ENCODE data around the gene NCK2. TPM values are rescaled to one million over a fixed set of nuclear protein-coding genes. Genes with fewer than 3 reads are reported as not detected.

Gene NCK2
- total and polyA plus RNA-seq, 7 donors = 36.4 to 59.9 (median 52.0) TPM

DNA sequence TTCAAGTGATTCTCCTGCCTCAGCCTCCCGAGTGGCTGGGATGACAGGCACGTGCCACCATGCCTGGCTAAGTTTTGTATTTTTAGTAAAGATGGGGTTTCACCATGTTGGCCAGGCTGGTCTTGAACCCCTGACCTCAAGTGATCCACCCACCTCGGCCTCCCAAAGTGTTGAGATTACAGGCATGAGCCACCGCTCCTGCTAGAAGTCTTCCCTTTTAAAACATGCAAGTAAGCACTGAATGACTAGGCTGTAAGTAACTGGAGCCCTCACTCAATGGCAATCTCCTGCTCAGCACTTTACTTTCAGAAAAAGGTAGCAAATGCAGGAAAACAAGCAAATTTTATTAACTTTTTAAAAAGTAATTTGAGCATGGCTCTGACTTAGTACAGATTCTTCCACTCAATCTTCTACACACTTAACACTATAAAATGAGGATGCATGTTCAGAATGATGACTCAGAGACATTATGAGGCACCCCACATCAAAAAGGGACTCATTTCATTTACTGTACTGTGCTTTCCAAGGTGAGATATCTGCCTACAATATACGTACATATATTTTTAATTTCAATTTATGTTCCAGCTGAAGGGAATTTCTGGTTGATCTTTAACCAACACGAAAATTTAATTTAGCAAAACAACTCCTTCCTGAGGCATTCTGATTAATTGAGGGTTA, 6.6 kb upstream of the NCK2 start:
- no peak overlapping the region for H3K27ac ChIP-seq
- no peak for DNase-seq
- no peaks in the 10 kb centered on the region for H3K4me1 ChIP-seq
- intact Hi-C loops (cut with DNase I) = no loop called here
- no peak overlapping the region for H3K4me3 ChIP-seq
- no peak for TF ChIP-seq POLR2A (IDR thresholded peaks at IDR 0.05)
- no peaks in the 10 kb centered on the region for H3K9me3 ChIP-seq
- 70 to 74% methylated on average over 6 of the region's 6 CpGs for WGBS, 2 donors
- no peaks in the 10 kb centered on the region for H3K27me3 ChIP-seq
- H3K36me3 ChIP-seq = no peaks in the 10 kb centered on the region

DNA sequence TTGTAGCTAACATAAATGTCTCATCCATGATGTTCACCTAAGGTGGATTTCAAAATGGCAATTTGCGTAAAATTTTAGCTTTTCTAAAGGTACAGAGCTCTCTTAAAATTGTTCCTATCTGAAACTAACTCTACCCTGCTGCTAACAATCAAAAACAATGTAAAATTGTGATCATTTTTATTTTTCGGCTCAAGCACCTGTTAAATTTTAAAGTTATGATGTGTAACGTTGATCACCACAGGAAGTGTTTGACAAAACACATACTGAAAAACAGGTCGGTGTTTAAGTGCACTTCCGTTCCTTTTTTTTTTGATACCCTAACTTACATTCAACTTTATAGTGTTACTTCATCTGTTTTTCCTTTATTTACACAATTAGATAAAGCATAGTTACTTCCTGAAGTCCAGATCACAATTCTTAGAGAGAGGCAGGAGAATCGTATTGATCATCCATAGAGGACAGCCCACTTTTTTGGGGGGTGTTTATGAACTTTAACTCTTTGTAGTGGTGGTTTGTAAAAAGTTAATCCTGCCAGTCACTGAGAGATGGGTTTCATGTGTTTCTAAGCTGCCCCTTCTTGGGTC, 6.0 kb upstream of the NCK2 start:
- DNase-seq = no peak
- Histone ChIP-seq H3K9me3 (no peaks in the 10 kb centered on the region), H3K27ac (no peak overlapping the region), H3K4me1 (peaks cover 0 to 3% (median 1%) of the 10 kb centered on the region in 4 donors), H3K27me3 (no peaks in the 10 kb centered on the region), H3K4me3 (no peak overlapping the region), H3K36me3 (no peaks in the 10 kb centered on the region)
- TF ChIP-seq POLR2A (IDR thresholded peaks at IDR 0.05) (no peak), EP300 (IDR thresholded peaks at IDR 0.05) (no peak), POLR2AphosphoS5 (IDR thresholded peaks at IDR 0.05) (no peak)
- TF ChIP-seq, protein P1, sequence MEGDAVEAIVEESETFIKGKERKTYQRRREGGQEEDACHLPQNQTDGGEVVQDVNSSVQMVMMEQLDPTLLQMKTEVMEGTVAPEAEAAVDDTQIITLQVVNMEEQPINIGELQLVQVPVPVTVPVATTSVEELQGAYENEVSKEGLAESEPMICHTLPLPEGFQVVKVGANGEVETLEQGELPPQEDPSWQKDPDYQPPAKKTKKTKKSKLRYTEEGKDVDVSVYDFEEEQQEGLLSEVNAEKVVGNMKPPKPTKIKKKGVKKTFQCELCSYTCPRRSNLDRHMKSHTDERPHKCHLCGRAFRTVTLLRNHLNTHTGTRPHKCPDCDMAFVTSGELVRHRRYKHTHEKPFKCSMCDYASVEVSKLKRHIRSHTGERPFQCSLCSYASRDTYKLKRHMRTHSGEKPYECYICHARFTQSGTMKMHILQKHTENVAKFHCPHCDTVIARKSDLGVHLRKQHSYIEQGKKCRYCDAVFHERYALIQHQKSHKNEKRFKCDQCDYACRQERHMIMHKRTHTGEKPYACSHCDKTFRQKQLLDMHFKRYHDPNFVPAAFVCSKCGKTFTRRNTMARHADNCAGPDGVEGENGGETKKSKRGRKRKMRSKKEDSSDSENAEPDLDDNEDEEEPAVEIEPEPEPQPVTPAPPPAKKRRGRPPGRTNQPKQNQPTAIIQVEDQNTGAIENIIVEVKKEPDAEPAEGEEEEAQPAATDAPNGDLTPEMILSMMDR (IDR thresholded peaks at IDR 0.05) = no peak
- intact Hi-C loops (cut with DNase I) = no loop called here
- 28 to 34% methylated on average over 6 of the region's 6 CpGs for WGBS, 2 donors

GRCh38 chr2:105739426-105739825, 5.3 kb upstream of the NCK2 start:
- H3K4me1 ChIP-seq = peaks cover 0 to 7% (median 7%) of the 10 kb centered on the region in 4 donors
- no peaks in the 10 kb centered on the region for H3K27me3 ChIP-seq
- H3K36me3 ChIP-seq = no peaks in the 10 kb centered on the region
- TF ChIP-seq EP300 (IDR thresholded peaks at IDR 0.05) (no peak), POLR2A (IDR thresholded peaks at IDR 0.05) (no peak), POLR2AphosphoS5 (IDR thresholded peaks at IDR 0.05) (no peak)
- TF ChIP-seq, protein P1 (IDR thresholded peaks at IDR 0.05) = no peak
- no peaks in the 10 kb centered on the region for H3K9me3 ChIP-seq
- H3K4me3 ChIP-seq = no peak overlapping the region
- H3K27ac ChIP-seq = no peak overlapping the region
- DNase-seq = no peak
- intact Hi-C loops (cut with DNase I) = no loop called here
- 85 to 89% methylated on average over 8 of the region's 8 CpGs for WGBS, 2 donors

- Histone ChIP-seq H3K9me3 (no peaks in the 10 kb centered on the region), H3K4me1 (peaks cover 0 to 7% (median 7%) of the 10 kb centered on the region in 4 donors), H3K27ac (no peak overlapping the region), H3K27me3 (no peaks in the 10 kb centered on the region), H3K4me3 (no peak overlapping the region), H3K36me3 (no peaks in the 10 kb centered on the region)
- 92 to 93% methylated on average over 7 of the region's 7 CpGs for WGBS, 2 donors
- no peak for DNase-seq
- intact Hi-C loops (cut with DNase I) = loop anchor here (5.0 to 10.0 kb wide), 3 partner anchors 145 to 455 kb away; partner anchors contain the start of gene UXS1
- no peak for TF ChIP-seq POLR2AphosphoS5 (IDR thresholded peaks at IDR 0.05)
- TF ChIP-seq, protein P1 (IDR thresholded peaks at IDR 0.05) = no peak
- no peak for TF ChIP-seq EP300 (IDR thresholded peaks at IDR 0.05)
- no peak for TF ChIP-seq POLR2A (IDR thresholded peaks at IDR 0.05)
Measured at GRCh38 chr2:105739944-105740530, 4.7 kb upstream of the NCK2 start.

GRCh38 chr2:105741174-105741573, 3.5 kb upstream of the NCK2 start:
- WGBS, 2 donors = 90 to 94% methylated on average over 3 of the region's 3 CpGs
- Histone ChIP-seq H3K4me1 (peaks cover 0 to 14% (median 12%) of the 10 kb centered on the region in 4 donors), H3K27me3 (no peaks in the 10 kb centered on the region), H3K27ac (no peak overlapping the region), H3K36me3 (no peaks in the 10 kb centered on the region), H3K9me3 (no peaks in the 10 kb centered on the region), H3K4me3 (no peak overlapping the region)
- no peak for DNase-seq
- intact Hi-C loops (cut with DNase I) = loop anchor here (5.0 to 10.0 kb wide), 3 partner anchors 144 to 454 kb away; partner anchors contain the start of gene UXS1
- TF ChIP-seq POLR2AphosphoS5 (IDR thresholded peaks at IDR 0.05) (no peak), EP300 (IDR thresholded peaks at IDR 0.05) (no peak), POLR2A (IDR thresholded peaks at IDR 0.05) (no peak)
- TF ChIP-seq, protein P1 (IDR thresholded peaks at IDR 0.05) = no peak

All from sigmoid colon (tissue), 7 donors.